22Rv1 (cell line): ENCODE measurements around the gene GIMAP2.

Experiments
- H3K27ac ChIP-seq: fragments of 450-650 bp; 2 replicates; pipeline ENCODE4 v1.5.1; 2017
- CTCF ChIP-seq: fragments of 450-650 bp; IDR thresholded peaks from 2 replicates; pipeline ENCODE4 v1.5.1; 2017; ENCODE audit warnings: mild to moderate bottlenecking
- ZFX ChIP-seq: fragments of 450-650 bp; IDR thresholded peaks from 2 replicates; pipeline ENCODE4 v1.6.1; 2017; ENCODE audit warnings: antibody characterized with exemption, borderline replicate concordance

Gene GIMAP2

GRCh38 chr7:150716939-150717338 lies 31.4 kb downstream of the GIMAP2 start:
- H3K27ac ChIP-seq: no peak overlapping the region
- TF ChIP-seq ZFX: no peak
- TF ChIP-seq CTCF: no peak

GRCh38 chr7:150717814-150718420 lies 32.4 kb downstream of the GIMAP2 start:
- TF ChIP-seq CTCF (no peak), ZFX (no peak)
- H3K27ac ChIP-seq: no peak overlapping the region

- H3K27ac ChIP-seq: no peak overlapping the region
- TF ChIP-seq CTCF (no peak), ZFX (no peak)
Observed at GRCh38 chr7:150719436-150719835, 33.9 kb downstream of the GIMAP2 start.

GRCh38 chr7:150719960-150720891 lies 34.7 kb downstream of the GIMAP2 start:
- no peak overlapping the region for H3K27ac ChIP-seq
- TF ChIP-seq CTCF (no peak), ZFX (no peak)

GRCh38 chr7:150721970-150722373 lies 36.5 kb downstream of the GIMAP2 start:
- TF ChIP-seq ZFX (no peak), CTCF (no peak)
- no peak overlapping the region for H3K27ac ChIP-seq

GRCh38 chr7:150722431-150722931 lies 37.0 kb downstream of the GIMAP2 start:
- no peak overlapping the region for H3K27ac ChIP-seq
- TF ChIP-seq CTCF: no peak

GRCh38 chr7:150723467-150723866 lies 38.0 kb downstream of the GIMAP2 start:
- no peak overlapping the region for H3K27ac ChIP-seq
- no peak for TF ChIP-seq CTCF
- no peak for TF ChIP-seq ZFX
